CD4-positive, alpha-beta T cell treated with Interleukin-10 for 1 hour (primary cell): ENCODE data around the gene DNMBP.
"Not testable (repeated sequence)": the region's sequence is repeated elsewhere in the genome, so short reads cannot be mapped to it uniquely, and the experiment has no call there.

Source experiments
- DNase-seq: peaks from one replicate; pipeline ENCODE4 v3.0.0-alpha.2; 2020

Gene DNMBP

DNA sequence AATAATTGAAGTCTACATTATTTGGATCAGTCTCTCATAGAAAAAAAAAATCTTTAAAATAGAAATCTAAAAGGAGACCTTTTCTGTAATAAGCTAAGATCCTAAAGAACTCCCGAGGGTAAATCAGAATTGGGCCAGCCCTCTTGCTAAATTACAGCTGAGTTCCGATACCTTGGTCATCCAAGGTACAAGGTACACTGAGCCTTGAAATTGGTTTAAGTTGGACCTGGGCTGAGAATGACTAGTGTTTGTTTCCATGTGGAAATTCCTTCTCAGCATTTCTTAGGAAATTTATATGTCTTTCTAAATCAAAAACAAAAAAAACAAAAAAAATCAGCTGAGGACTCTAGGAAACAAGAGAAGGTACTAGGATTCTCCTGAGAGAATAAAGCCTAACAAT lies 64.9 kb downstream of the DNMBP start:
- DNase-seq: no peak

DNA sequence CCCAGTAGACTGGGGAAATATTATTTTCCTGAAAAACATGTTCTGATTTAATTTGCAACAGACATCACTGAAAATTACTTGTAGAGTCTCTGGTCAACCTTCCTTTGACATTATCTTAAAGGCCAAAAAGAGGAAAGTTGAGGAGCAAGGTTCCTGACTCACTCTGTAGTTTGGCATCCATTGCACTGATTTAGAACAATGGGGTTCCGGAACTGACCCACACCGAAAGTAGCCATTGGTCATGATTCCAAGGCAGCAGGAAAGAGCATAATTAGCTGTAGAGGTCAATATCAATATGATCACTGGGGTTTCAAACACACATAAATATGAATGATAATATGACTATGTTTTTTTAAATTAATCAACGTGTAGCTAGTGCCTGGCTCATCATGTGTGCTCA lies 65.8 kb downstream of the DNMBP start:
- no peak for DNase-seq

DNA sequence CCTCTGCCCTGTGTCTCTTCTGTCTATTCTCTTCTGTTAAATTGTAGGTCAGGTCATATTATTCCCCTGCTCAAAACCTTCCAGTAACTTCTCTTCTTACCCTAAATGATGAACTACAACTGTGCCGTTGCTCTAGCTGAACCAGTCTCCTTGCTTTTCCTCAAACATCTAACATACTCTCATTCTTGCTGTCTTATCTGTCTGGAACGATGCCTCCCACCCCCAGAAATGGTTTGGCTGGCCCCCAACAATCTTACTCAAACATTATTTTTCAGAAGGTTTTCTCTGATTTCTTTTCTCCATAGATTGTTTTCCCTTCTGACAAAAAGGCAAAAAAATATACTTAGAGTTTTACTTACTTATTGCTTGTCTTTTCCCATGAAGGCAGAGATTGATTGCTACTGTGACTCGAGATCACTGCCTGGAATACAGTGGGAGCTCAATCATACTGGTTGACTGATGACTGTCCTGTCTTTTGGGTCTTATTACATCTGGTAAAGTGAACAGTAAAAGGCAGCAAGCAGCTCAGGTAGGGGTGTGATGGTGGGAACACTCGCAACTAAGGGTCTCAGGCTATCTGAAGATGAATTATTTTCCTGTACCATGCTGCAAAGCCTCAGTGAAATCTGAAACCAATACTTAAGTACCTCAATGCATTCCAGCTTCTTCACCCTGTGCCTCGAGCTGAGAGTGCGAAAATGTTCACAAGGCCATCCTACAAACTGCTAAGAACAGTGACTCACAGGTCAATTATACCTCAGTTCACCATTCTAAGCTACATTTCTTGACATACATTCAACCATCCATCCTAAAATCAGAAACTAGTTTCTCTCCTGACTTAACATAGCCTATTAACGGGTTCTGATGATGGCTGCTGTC lies 67.6 kb downstream of the DNMBP start:
- DNase-seq: no peak

DNA sequence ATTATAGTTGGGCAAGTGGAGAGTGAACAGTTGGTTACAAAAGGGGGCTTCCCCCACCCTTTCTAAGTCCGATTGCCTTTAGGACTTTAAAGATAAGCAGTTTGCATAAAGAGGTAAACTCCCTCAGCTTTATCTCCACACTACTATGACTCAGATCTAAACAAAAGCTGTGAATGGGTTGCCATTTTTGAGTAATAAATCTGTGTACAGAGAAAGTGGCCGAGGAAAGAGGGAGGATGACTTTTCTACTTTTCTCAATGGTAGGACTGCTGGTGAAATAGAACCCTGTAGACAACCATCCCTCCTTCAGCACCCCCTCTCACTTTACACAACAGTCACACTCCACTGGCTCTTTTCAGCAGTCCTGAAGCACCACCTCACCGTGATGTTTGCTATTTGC lies 71.2 kb downstream of the DNMBP start:
- DNase-seq: no peak

- no peak for DNase-seq
Measured at GRCh38 chr10:99937630-99938029, 72.1 kb downstream of the DNMBP start.

GRCh38 chr10:99932203-99932957 lies 77.4 kb downstream of the DNMBP start:
- not testable (repeated sequence) for DNase-seq

DNA sequence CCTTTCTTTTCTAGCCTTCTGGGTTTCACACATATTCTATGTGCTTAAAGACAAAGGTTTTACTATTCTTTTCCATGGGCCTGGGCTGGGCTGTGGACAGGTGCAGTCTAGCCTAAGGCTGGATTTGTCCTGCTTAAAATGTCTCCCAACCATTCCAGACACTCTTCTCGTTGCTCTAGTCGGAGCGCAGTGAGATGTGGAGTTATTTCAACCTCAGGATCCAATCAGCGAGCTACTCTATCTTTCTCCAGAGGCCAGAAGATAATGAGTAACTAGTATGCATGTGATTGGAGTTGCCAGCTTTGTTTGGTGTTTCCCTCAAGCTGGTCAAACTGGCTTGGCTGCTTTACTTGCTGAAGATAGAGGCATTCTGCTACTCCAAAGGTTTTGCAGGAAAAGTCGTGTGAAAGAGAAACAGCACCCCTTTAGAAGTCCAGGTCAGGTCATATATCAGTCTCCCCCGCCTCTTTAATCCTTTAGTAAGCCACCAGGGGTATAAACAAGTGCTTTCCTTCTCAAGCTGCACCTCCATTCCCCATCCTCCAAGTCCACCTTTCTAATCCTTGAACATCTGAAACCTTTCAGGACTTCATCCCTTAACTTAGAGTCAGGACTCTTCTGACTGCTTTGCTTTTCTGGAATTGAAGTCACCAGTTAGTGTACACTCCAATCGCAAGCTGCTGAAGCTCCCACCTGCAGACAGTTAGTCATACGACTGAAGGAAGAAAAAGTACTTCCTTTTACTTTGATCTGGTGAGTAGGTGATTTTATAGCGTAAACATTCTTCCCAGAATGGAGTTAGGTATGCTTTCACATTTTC lies 78.8 kb downstream of the DNMBP start:
- no peak for DNase-seq

GRCh38 chr10:99929360-99929759 lies 80.4 kb downstream of the DNMBP start:
- no peak for DNase-seq

- DNase-seq: no peak
Measured at GRCh38 chr10:99927721-99928280, 81.9 kb downstream of the DNMBP start.

- no peak for DNase-seq
Measured at GRCh38 chr10:99926925-99927720, 82.6 kb downstream of the DNMBP start.

DNA sequence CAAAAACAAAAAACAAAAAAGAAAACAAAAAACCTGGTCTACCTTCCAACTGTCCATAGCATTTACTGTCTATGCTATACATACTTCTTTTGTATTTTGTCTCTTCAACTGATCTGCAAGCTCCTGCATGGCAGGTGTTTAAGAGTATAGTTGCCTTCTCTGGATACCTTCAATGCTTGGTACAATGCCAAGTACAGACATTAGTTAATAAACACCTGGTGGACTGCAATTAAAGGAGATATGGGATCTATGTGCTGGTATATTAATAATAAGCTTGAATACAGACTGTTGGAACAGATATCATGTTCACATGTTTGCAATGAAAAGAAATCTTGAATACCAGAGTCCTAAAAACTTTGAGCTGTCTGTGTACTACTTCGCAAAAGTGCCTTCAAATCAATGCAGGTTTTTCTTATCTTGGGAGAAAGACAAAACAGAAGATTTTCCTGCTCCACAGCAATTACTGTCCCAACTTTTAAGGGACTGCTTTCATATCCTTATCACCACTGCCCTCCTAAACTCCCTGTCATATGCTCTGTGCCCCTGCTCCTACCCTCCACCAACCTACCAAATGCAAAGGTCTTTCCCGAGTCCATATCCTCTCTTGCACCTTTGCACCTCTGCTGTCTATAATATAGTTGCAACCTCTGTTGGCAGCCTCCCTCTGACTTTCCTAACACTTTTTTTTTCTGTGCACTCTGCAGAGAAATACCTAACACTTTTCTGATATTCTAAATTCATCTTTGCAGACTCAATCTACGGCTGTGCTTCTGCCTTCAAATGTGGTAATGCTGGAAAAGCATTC lies 85.1 kb downstream of the DNMBP start:
- no peak for DNase-seq

DNA sequence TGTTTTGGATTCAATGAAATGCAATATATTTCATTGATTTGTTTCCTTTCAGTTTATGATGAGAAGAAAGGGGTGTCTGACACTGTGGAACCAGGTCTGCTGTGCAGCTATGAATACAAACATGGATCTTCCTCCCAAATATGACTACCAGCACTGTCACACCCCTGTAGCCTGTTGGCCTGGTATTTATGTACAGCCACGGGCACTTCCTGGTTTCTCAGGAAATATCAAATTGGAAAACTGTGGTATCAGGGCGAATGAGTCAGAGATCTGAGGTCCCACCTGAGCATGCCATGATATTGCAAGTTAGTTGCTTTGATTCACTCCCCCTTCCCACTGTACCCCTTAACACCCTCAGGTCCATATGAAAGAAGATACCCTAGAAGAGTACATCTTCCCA lies 87.8 kb downstream of the DNMBP start:
- DNase-seq: no peak

GRCh38 chr10:99920901-99921300 lies 88.8 kb downstream of the DNMBP start:
- DNase-seq: no peak

DNA sequence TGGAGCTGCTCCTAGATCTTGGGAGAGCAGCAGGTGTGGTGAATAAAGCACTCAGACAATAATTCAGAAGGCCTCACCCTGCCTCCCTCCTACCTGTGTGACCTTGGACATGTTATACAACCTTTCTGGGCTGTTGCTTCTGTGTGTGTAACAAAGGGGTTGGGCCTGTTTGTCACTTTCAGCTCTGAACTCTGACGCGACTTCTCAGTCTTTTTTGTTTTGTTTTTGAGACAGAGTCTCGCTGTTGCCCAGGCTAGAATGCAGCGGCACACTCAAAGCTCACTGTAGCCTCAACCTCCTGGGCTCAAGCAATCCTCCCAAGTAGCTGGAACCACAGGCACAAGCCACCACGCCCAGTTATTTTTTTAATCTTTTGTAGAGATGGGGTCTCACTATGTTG lies 89.3 kb downstream of the DNMBP start:
- DNase-seq: no peak

- no peak for DNase-seq
Measured at GRCh38 chr10:99917963-99918825, 91.6 kb downstream of the DNMBP start.

GRCh38 chr10:99916776-99917175 lies 93.0 kb downstream of the DNMBP start:
- DNase-seq: no peak

DNA sequence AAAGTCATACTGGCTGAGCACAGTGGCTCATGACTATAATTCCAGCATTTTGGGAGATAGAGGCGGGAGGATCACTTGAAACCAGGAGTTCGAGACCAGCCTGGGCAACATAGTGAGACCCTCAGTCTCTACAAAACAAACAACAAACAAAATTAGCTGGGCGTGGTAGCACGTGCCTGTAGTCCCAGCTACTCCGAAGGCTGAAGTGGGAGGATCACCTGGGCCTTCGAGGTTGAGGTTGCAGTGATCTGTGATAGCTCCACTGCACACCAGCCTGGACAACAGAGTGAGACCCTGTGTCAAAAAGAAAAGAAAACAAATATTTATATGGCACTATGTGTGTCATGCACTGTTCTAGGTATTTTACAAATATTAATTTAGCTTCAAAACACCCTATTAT lies 94.3 kb downstream of the DNMBP start:
- no peak for DNase-seq

GRCh38 chr10:99914236-99914635 lies 95.5 kb downstream of the DNMBP start:
- DNase-seq: no peak

DNA sequence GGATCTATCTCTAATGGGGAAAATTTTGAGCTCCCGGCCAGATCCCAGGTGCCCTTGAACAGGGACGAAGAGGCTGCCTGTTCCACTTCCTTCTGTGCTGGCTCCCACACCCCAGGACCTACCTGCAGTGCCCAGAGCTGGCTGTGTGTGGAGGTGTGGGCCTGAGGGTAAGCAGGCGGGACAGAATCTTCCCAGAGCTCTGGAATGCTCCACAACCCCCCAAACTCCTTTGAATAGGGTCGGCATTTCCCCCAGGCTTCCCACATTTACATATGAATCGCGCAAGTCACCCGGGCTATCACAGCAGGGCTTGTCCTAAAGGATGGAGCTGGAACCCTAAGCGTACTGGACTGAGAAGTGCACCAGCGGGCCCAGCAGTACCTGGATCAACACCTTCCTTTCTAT lies 95.9 kb downstream of the DNMBP start:
- no peak for DNase-seq

GRCh38 chr10:99912041-99912440 lies 97.7 kb downstream of the DNMBP start:
- no peak for DNase-seq
